Neural cell (in vitro differentiated cells): ENCODE results near the gene SYT7. TPM values are rescaled to one million over a fixed set of nuclear protein-coding genes. Genes with fewer than 3 reads are reported as not detected.

Experiments used
- H2AFZ ChIP-seq: fragments of 200-600, 300-800 bp; sonication (generic), shearing (Covaris generic); 2 replicates; pipeline ENCODE4 v1.6.0; 2014; ENCODE audit warnings: low read depth, mild to moderate bottlenecking, antibody characterized with exemption, low read length, moderate library complexity
- H3F3A ChIP-seq: fragments of 200-600 bp; shearing (Covaris generic); 2 replicates; pipeline ENCODE4 v1.6.1; 2016; ENCODE audit warnings: mild to moderate bottlenecking, moderate library complexity, mixed read lengths, antibody characterized with exemption, low read length; ENCODE audit not compliant: insufficient read depth, poor library complexity, severe bottlenecking
- H3K27ac ChIP-seq: fragments of 200-600, 300-800 bp; sonication (generic), shearing (Covaris generic); 2 replicates; pipeline ENCODE4 v1.5.1; 2014; ENCODE audit warnings: mild to moderate bottlenecking, low read length, moderate library complexity
- H3K27me3 ChIP-seq: fragments of 300-800, 200-600 bp; sonication (generic), shearing (Covaris generic); 2 replicates; pipeline ENCODE4 v1.6.0; 2014; ENCODE audit warnings: mild to moderate bottlenecking, low read depth, low read length, moderate library complexity; ENCODE audit not compliant: insufficient read depth
- H3K36me3 ChIP-seq: fragments of 300-800, 200-600 bp; sonication (generic), shearing (Covaris generic); 2 replicates; pipeline ENCODE4 v1.5.1; 2014; ENCODE audit warnings: mild to moderate bottlenecking, antibody characterized with exemption, low read length, moderate library complexity; ENCODE audit not compliant: insufficient read depth
- H3K4me2 ChIP-seq: fragments of 300-800, 200-600 bp; sonication (generic), shearing (Covaris generic); 2 replicates; pipeline ENCODE4 v1.6.0; 2014; ENCODE audit warnings: mild to moderate bottlenecking, low read length
- H3K4me3 ChIP-seq: fragments of 300-800, 200-600 bp; sonication (generic), shearing (Covaris generic); 2 replicates; pipeline ENCODE4 v1.5.1; 2014; ENCODE audit warnings: mild to moderate bottlenecking, low read length, moderate library complexity
- H3K79me2 ChIP-seq: fragments of 200-600 bp; shearing (Covaris generic); replicated peaks from 2 replicates; pipeline ENCODE4 v1.6.0; 2014; ENCODE audit warnings: mild to moderate bottlenecking, low read length, moderate library complexity; ENCODE audit not compliant: insufficient read depth
- H3K9ac ChIP-seq: fragments of 300-800, 200-600 bp; sonication (generic), shearing (Covaris generic); 2 replicates; pipeline ENCODE4 v1.6.1; 2016; ENCODE audit warnings: mild to moderate bottlenecking, low read length, mixed read lengths
- H3K9me2 ChIP-seq: fragments of 200-600 bp; shearing (Covaris generic); 2 replicates; pipeline ENCODE4 v1.6.1; 2016; ENCODE audit warnings: mild to moderate bottlenecking, low read length, mixed read lengths; ENCODE audit not compliant: insufficient read depth
- H3K9me3 ChIP-seq: fragments of 200-600, 300-800 bp; sonication (generic), shearing (Covaris generic); 2 replicates; pipeline ENCODE4 v1.6.1; 2016; ENCODE audit warnings: mild to moderate bottlenecking, mixed run types, low read length, moderate library complexity, mixed read lengths
- H4K20me1 ChIP-seq: fragments of 200-600 bp; shearing (Covaris generic); 2 replicates; pipeline ENCODE4 v1.6.1; 2016; ENCODE audit warnings: mild to moderate bottlenecking, mixed run types; ENCODE audit not compliant: insufficient read depth
- CTCF ChIP-seq: fragments of 450-650 bp; IDR thresholded peaks from 2 replicates; pipeline ENCODE4 v1.5.1; 2014; ENCODE audit warnings: antibody characterized with exemption, mild to moderate bottlenecking, moderate library complexity; ENCODE audit not compliant: poor library complexity, severe bottlenecking
- EP300 ChIP-seq: fragments of 450-650 bp; conservative IDR thresholded peaks from 2 replicates; pipeline ENCODE4 v1.6.1; 2014; ENCODE audit warnings: antibody characterized with exemption, mild to moderate bottlenecking, moderate library complexity; ENCODE audit not compliant: poor library complexity, severe bottlenecking
- EZH2 ChIP-seq: fragments of 200-600, 300-800 bp; shearing (Covaris generic), sonication (generic); IDR thresholded peaks from 2 replicates; pipeline ENCODE4 v1.6.1; 2014; ENCODE audit warnings: antibody characterized with exemption, low read length, borderline replicate concordance, mild to moderate bottlenecking; ENCODE audit not compliant: insufficient read depth, poor library complexity, severe bottlenecking
- MXI1 ChIP-seq: fragments of 450-650 bp; conservative IDR thresholded peaks from 2 replicates; pipeline ENCODE4 v1.6.1; 2014; ENCODE audit warnings: antibody characterized with exemption, mild to moderate bottlenecking; ENCODE audit not compliant: poor library complexity, severe bottlenecking
- POLR2AphosphoS5 ChIP-seq: IDR thresholded peaks from 2 replicates; pipeline ENCODE4 v1.6.1; 2012
- RAD21 ChIP-seq: fragments of 450-650 bp; conservative IDR thresholded peaks from 2 replicates; pipeline ENCODE4 v1.6.1; 2014; ENCODE audit warnings: antibody characterized with exemption, mild to moderate bottlenecking, moderate library complexity
- REST ChIP-seq: IDR thresholded peaks from 2 replicates; pipeline ENCODE4 v1.6.1; 2012; ENCODE audit warnings: borderline replicate concordance
- SMC3 ChIP-seq: fragments of 450-650 bp; conservative IDR thresholded peaks from 2 replicates; pipeline ENCODE4 v1.6.1; 2014; ENCODE audit warnings: antibody characterized with exemption, mild to moderate bottlenecking, moderate library complexity; ENCODE audit not compliant: poor library complexity
- TAF1 ChIP-seq: IDR thresholded peaks from 2 replicates; pipeline ENCODE4 v1.6.1; 2012; ENCODE audit warnings: low read depth
- polyA plus RNA-seq: library from polyadenylated mRNA; depleted of rRNA; stranded (reverse); fragments of >200 nt; gene quantifications from 2 replicates; pipeline ENCODE4 v1.2.3, GENCODE V29; 2014

SYT7 gene
- polyA plus RNA-seq, 1 donor from 2014 or later, result 14.0 TPM

DNA sequence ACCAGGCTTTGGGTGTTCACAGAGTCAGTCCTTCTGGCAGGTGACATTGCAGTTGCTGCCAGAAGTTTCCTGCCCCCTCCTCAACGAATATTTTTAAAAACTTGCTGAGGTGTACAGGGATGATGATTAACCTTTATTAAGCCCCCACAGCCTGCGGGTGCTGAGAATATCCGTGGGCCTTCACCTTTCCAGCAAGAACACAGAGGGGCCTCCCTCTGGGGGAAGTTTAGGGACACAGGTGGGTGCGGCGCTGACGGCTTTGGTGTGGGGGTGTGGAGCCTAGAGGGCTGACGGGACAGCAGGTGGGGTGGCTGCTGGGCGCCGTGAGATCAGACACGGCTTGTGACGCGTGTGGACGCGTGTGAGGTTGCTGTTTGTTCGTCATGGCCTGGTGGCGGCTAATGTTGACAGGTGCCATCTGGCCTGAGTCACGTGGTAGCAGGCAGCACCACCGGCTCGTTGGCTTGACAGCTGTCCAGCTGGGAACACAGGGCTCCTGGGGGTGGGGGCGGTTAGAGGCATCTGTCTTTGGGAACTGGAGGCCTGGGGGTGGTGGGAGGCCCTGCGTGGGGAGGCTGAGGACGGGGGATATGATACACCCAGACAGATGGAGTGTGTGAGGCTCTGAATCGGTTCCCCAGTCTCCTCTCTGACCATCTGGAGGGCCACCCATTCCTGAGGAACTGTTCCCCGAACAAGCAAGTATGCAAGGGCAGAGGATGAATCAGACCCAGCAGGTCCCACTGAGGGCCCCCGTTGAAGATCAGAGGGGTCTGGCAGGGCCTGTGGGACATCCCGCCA is 84.9 kb downstream of the SYT7 start:
- H3K79me2 ChIP-seq, result no peaks in the 10 kb centered on the region
- no peaks in the 10 kb centered on the region for H3K27me3 ChIP-seq
- H3K9me2 ChIP-seq, result no peaks in the 10 kb centered on the region
- no peak for TF ChIP-seq CTCF
- TF ChIP-seq RAD21, result no peak
- TF ChIP-seq SMC3, result no peak
- TF ChIP-seq TAF1, result no peak
- no peak for TF ChIP-seq MXI1
- TF ChIP-seq REST, result no peak
- no peak for TF ChIP-seq EZH2
- TF ChIP-seq POLR2AphosphoS5, result no peak
- TF ChIP-seq EP300, result no peak
- H3K9ac ChIP-seq, result no peak overlapping the region
- no peak overlapping the region for H2AFZ ChIP-seq
- H4K20me1 ChIP-seq, result no peaks in the 10 kb centered on the region
- no peaks in the 10 kb centered on the region for H3F3A ChIP-seq
- H3K4me3 ChIP-seq, result no peak overlapping the region
- H3K27ac ChIP-seq, result no peak overlapping the region
- no peak overlapping the region for H3K4me2 ChIP-seq
- H3K9me3 ChIP-seq, result no peaks in the 10 kb centered on the region
- no peaks in the 10 kb centered on the region for H3K36me3 ChIP-seq

DNA sequence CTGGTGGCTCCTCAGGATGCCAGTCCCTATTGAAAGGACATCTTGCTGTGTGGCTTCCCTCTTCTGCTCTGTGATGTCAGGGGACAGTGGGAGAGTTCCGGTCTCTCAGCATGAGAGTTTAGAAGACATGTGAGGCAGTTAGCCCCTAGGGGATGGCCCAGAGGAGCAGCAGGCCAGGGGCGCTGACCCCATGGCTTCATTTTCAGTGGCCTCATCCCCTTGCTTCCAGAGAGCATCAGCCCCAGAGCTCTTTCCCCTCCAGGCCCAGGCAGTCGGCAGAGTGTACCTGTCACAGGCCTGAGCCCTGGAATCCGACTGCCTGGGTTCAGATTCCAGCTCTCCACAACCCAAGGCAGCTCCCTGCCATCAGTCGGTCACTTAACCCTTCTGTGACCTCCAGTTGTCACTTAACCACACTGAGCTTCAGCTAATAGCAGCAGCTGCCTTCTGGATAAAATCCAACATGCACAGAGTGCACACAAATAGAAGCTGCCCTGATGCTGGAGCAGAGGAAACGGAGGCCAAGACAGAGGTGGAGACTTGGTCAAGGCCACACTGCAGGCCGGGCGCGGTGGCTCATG is 86.4 kb downstream of the SYT7 start:
- no peak for TF ChIP-seq REST
- no peak for TF ChIP-seq TAF1
- TF ChIP-seq POLR2AphosphoS5, result no peak
- no peak for TF ChIP-seq SMC3
- no peak for TF ChIP-seq EZH2
- TF ChIP-seq EP300, result no peak
- TF ChIP-seq RAD21, result no peak
- TF ChIP-seq CTCF, result no peak
- no peak for TF ChIP-seq MXI1
- Histone ChIP-seq H3K79me2 (no peaks in the 10 kb centered on the region), H3K27ac (no peak overlapping the region)

More for the DNA sequence above, 86.4 kb downstream of the SYT7 start:
- H3K4me2 ChIP-seq, result no peak overlapping the region
- no peaks in the 10 kb centered on the region for H3K27me3 ChIP-seq
- no peaks in the 10 kb centered on the region for H3F3A ChIP-seq
- no peak overlapping the region for H3K4me3 ChIP-seq
- H3K9me3 ChIP-seq, result no peaks in the 10 kb centered on the region
- no peaks in the 10 kb centered on the region for H4K20me1 ChIP-seq
- no peak overlapping the region for H2AFZ ChIP-seq
- H3K9ac ChIP-seq, result no peak overlapping the region
- no peaks in the 10 kb centered on the region for H3K36me3 ChIP-seq
- H3K9me2 ChIP-seq, result no peaks in the 10 kb centered on the region
